Endodermal cell (in vitro differentiated cells): ENCODE measurements around the gene TSHZ3. TPM values are rescaled to one million over a fixed set of nuclear protein-coding genes. Genes with fewer than 3 reads are reported as not detected.

Experiments
- DNase-seq: peaks from one replicate; pipeline ENCODE4 v3.0.0-alpha.2; 2017
- H3K27ac ChIP-seq: 2 replicates; pipeline ENCODE4 v1.5.1; 2013; ENCODE audit warnings: mild to moderate bottlenecking, low read depth, low read length, moderate library complexity
- H3K27me3 ChIP-seq: 2 replicates; pipeline ENCODE4 v1.6.1; 2013; ENCODE audit warnings: mild to moderate bottlenecking, low read length, moderate library complexity; ENCODE audit not compliant: insufficient read depth, control insufficient read depth, poor library complexity, severe bottlenecking
- H3K36me3 ChIP-seq: 2 replicates; pipeline ENCODE4 v1.7.0; 2013; ENCODE audit warnings: mild to moderate bottlenecking, low read length, moderate library complexity; ENCODE audit not compliant: control insufficient read depth, insufficient read depth
- H3K4me1 ChIP-seq: one replicate; pipeline ENCODE4 v1.7.0; 2013; ENCODE audit warnings: low read length; ENCODE audit not compliant: control insufficient read depth, insufficient read depth
- H3K4me3 ChIP-seq: 2 replicates; pipeline ENCODE4 v1.5.1; 2013; ENCODE audit warnings: mild to moderate bottlenecking, low read length, moderate library complexity
- H3K9ac ChIP-seq: 2 replicates; pipeline ENCODE4 v1.6.1; 2013; ENCODE audit warnings: mild to moderate bottlenecking, low read length, moderate library complexity; ENCODE audit not compliant: poor library complexity, severe bottlenecking; ENCODE audit errors: extremely low read depth
- H3K9me3 ChIP-seq: 2 replicates; pipeline ENCODE4 v1.6.1; 2013; ENCODE audit warnings: mild to moderate bottlenecking, low read length, moderate library complexity; ENCODE audit not compliant: control insufficient read depth
- H3K27ac Mint-ChIP-seq: 2 replicates; pipeline ENCODE4 v1.8.0; 2020; ENCODE audit warnings: mixed read lengths
- H3K27me3 Mint-ChIP-seq: 2 replicates; pipeline ENCODE4 v1.8.0; 2021; ENCODE audit warnings: mild to moderate bottlenecking, mixed read lengths; ENCODE audit not compliant: insufficient read depth
- H3K36me3 Mint-ChIP-seq: 2 replicates; pipeline ENCODE4 v1.8.0; 2020; ENCODE audit warnings: low read depth, mixed read lengths
- H3K4me1 Mint-ChIP-seq: 2 replicates; pipeline ENCODE4 v1.8.0; 2020; ENCODE audit warnings: mixed read lengths
- H3K4me3 Mint-ChIP-seq: 2 replicates; pipeline ENCODE4 v1.8.0; 2020; ENCODE audit warnings: mild to moderate bottlenecking, moderate library complexity, mixed read lengths
- H3K9me3 Mint-ChIP-seq: 2 replicates; pipeline ENCODE4 v1.8.0; 2020; ENCODE audit warnings: mild to moderate bottlenecking, mixed read lengths
- WGBS, 2 experiments: methylation state at CpG; one replicate each; pipeline versions ENCODE4 v1.1.5 to v1.1.7; 2013; ENCODE audit warnings: missing lambda C conversion rate in 2 of 2, mixed read lengths in 1 of 2; ENCODE audit not compliant: insufficient coverage in 1 of 2, insufficient read length in 1 of 2; 5-methylcytosine and 5-hydroxymethylcytosine counted together
- total RNA-seq, 2 donors: library from RNA; stranded (reverse); fragmentation: NEBNext Ultra II Directional in 1 of 2; extraction: Animal tissue kit (Norgen Biotek cat#: 25700) in 1 of 2; gene quantifications; 2 replicates in 1 of 2; 3 replicates in 1 of 2; pipeline ENCODE4 v1.2.1, GENCODE V29; 2021
- TF ChIP-seq, protein P1 (sequence below): fragments of 200-600 bp; sonication (generic); conservative IDR thresholded peaks from 2 replicates; pipeline ENCODE4 v1.5.0; 2021; ENCODE audit warnings: antibody characterized with exemption, mild to moderate bottlenecking

The TSHZ3 gene
- total RNA-seq, 2 donors from 2014 or later = 0.84 to 2.1 TPM

DNA sequence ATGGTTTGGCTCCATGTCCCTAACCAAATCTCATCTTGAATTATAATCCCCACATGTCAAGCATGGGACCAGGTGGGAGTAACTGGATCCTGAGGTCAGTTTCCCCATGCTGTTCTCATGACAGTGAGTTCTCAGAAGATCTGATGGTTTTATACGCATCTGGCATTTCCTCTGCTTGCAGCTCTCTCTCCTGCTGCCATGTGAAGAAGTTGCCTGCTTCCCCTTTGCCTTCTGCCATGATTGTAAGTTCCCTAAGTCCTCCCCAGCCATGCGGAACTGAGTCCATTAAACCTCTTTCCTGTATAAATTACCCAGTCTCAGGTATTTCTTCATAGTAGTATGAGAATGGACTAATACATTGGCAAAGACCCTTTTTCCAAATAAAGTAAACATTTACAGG lies 96.8 kb downstream of the TSHZ3 start:
- H3K4me3 Mint-ChIP-seq = no peak overlapping the region
- H3K9ac ChIP-seq = no peak overlapping the region
- H3K27ac Mint-ChIP-seq = no peak overlapping the region
- peaks cover 2% of the 10 kb centered on the region for H3K27me3 Mint-ChIP-seq
- H3K4me1 ChIP-seq = no peaks in the 10 kb centered on the region
- H3K27me3 ChIP-seq = no peaks in the 10 kb centered on the region
- no peaks in the 10 kb centered on the region for H3K9me3 ChIP-seq
- no peaks in the 10 kb centered on the region for H3K9me3 Mint-ChIP-seq
- no peak for DNase-seq
- no peak overlapping the region for H3K4me3 ChIP-seq
- 87 to 96% methylated on average over 2 of the region's 2 CpGs for WGBS, 2 experiments
- H3K36me3 Mint-ChIP-seq = no peaks in the 10 kb centered on the region
- TF ChIP-seq, protein P1, sequence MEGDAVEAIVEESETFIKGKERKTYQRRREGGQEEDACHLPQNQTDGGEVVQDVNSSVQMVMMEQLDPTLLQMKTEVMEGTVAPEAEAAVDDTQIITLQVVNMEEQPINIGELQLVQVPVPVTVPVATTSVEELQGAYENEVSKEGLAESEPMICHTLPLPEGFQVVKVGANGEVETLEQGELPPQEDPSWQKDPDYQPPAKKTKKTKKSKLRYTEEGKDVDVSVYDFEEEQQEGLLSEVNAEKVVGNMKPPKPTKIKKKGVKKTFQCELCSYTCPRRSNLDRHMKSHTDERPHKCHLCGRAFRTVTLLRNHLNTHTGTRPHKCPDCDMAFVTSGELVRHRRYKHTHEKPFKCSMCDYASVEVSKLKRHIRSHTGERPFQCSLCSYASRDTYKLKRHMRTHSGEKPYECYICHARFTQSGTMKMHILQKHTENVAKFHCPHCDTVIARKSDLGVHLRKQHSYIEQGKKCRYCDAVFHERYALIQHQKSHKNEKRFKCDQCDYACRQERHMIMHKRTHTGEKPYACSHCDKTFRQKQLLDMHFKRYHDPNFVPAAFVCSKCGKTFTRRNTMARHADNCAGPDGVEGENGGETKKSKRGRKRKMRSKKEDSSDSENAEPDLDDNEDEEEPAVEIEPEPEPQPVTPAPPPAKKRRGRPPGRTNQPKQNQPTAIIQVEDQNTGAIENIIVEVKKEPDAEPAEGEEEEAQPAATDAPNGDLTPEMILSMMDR = no peak
- no peaks in the 10 kb centered on the region for H3K36me3 ChIP-seq
- peaks cover 11% of the 10 kb centered on the region for H3K4me1 Mint-ChIP-seq
- H3K27ac ChIP-seq = no peak overlapping the region

DNA sequence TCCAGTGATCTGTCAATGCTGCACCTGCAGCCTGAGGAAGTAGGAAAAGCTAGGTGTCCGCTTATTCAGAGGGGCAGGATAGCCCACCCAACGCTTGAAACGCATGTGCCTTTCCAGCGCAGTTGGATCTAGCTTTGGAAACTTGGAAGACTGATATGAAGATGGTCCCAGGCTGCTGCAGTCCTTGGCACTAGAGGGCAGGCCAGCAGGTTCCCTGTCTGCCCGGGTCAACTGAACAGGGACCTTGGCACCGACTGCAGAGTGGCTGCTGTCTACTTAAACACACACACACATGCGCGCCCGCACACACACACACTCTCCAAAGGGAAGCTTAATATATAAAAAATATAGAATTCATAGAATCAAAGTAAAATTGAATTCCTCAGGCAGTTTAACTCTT lies 100.0 kb downstream of the TSHZ3 start:
- DNase-seq = no peak
- 86 to 100% methylated on average over 3 to 6 of the region's 9 CpGs for WGBS, 2 experiments
- Histone ChIP-seq H3K27me3 (no peaks in the 10 kb centered on the region), H3K36me3 (no peaks in the 10 kb centered on the region), H3K27ac (no peak overlapping the region), H3K4me3 (no peak overlapping the region), H3K9ac (no peak overlapping the region), H3K4me1 (no peaks in the 10 kb centered on the region), H3K9me3 (no peaks in the 10 kb centered on the region)
- no peaks in the 10 kb centered on the region for H3K9me3 Mint-ChIP-seq
- no peaks in the 10 kb centered on the region for H3K27me3 Mint-ChIP-seq
- TF ChIP-seq, protein P1 = peak; percentile 46
- H3K4me1 Mint-ChIP-seq = no peaks in the 10 kb centered on the region
- no peak overlapping the region for H3K4me3 Mint-ChIP-seq
- no peaks in the 10 kb centered on the region for H3K36me3 Mint-ChIP-seq
- H3K27ac Mint-ChIP-seq = no peak overlapping the region

DNA sequence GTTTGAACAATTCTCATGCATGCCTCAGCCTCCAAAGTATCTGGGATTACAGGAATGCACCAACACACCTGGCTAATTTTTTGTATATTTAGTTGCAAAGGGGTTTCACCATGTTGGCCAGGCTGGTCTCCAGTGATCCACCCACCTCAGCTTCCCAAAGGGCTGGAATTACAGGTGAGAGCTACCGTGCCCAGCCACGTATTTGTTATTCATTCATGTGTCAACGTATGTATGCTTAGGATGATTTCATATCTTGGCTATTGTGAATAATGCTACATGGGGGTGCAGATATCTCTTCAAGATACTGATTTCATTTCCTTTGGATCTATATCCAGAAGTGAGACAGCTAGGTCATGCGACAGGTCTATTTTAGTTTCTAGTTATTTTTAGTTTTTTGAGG lies 113.4 kb downstream of the TSHZ3 start:
- Histone ChIP-seq H3K27ac (no peak overlapping the region), H3K4me1 (no peaks in the 10 kb centered on the region), H3K4me3 (no peak overlapping the region), H3K27me3 (no peaks in the 10 kb centered on the region), H3K9ac (no peak overlapping the region), H3K36me3 (no peaks in the 10 kb centered on the region), H3K9me3 (no peaks in the 10 kb centered on the region)
- no peaks in the 10 kb centered on the region for H3K36me3 Mint-ChIP-seq
- H3K27me3 Mint-ChIP-seq = no peaks in the 10 kb centered on the region
- H3K4me1 Mint-ChIP-seq = no peaks in the 10 kb centered on the region
- no peaks in the 10 kb centered on the region for H3K9me3 Mint-ChIP-seq
- H3K27ac Mint-ChIP-seq = no peak overlapping the region
- no peak for DNase-seq
- no peak overlapping the region for H3K4me3 Mint-ChIP-seq
- TF ChIP-seq, protein P1 = no peak
- 80 to 87% methylated on average over 1 to 4 of the region's 4 CpGs for WGBS, 2 experiments
